ENCODE results near the gene ZNF689. TPM values are rescaled to one million over a fixed set of nuclear protein-coding genes. Genes with fewer than 3 reads are reported as not detected.

The ZNF689 gene
- 11.0 TPM for total RNA-seq

GRCh38 chr16:30609926-30610839 is at the start of gene ZNF689:
TSS of gene ZNF689 (minus strand) at chr16:30610389. CDS start at chr16:30610041, 348 bp downstream.

GRCh38 chr16:30657866-30658730 is 47.9 kb upstream of the ZNF689 start, which contains the start of gene FBRS:
TSS of gene FBRS (plus strand) at chr16:30658431. CDS start at chr16:30659519, 1,088 bp downstream.

DNA sequence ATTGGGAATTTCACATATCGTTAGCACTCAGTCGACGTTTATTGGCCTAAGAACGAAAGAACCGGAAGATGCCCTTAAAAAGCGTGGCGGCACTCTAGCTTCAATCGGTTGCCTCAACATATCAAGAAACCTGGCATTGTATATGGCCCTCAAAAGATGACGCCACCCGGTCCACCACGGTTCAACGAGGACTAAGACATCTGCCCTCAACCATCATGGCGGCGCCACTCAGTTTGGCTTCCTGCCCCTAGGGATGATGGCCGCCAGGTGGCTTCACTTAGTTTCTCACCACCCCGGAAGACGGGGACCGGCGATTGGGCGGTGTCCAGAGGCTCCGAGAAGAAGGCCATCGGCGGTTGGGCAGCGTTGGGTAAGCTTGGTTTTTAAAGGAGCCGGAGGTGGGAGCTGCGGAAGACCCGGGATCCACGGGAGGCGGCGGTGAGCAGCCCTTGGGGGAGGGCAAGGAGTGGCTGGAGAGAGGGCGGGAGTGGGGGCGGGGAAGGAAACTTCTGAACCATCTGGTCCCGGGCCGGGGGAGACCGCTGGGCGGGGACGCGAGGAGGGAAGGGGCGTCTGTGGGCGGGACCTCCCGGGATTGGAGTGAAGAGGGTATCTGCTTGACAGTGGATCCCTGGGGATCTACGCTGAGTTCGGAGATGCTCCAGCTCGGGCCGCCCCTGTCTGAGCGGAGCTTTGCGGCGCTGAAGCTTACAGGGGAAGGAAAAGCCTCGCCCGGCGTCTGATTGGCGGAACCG is 40.4 kb upstream of the ZNF689 start, which contains the start of gene PRR14:
TSS of gene PRR14 (plus strand) at position 592 of the 755 bp plus-strand sequence. CDS start 686 bp downstream, outside the sequence.

GRCh38 chr16:30585400-30586191 is 24.6 kb downstream of the ZNF689 start, which contains the start of gene ZNF785:
TSS of gene ZNF785 (minus strand) at chr16:30585697. CDS start at chr16:30585611, 86 bp downstream.

GRCh38 chr16:30571445-30572322 is 38.5 kb downstream of the ZNF689 start, which contains the start of gene ZNF688:
TSS of gene ZNF688 (minus strand) at chr16:30571714. CDS start at chr16:30571629, 85 bp downstream.

DNA sequence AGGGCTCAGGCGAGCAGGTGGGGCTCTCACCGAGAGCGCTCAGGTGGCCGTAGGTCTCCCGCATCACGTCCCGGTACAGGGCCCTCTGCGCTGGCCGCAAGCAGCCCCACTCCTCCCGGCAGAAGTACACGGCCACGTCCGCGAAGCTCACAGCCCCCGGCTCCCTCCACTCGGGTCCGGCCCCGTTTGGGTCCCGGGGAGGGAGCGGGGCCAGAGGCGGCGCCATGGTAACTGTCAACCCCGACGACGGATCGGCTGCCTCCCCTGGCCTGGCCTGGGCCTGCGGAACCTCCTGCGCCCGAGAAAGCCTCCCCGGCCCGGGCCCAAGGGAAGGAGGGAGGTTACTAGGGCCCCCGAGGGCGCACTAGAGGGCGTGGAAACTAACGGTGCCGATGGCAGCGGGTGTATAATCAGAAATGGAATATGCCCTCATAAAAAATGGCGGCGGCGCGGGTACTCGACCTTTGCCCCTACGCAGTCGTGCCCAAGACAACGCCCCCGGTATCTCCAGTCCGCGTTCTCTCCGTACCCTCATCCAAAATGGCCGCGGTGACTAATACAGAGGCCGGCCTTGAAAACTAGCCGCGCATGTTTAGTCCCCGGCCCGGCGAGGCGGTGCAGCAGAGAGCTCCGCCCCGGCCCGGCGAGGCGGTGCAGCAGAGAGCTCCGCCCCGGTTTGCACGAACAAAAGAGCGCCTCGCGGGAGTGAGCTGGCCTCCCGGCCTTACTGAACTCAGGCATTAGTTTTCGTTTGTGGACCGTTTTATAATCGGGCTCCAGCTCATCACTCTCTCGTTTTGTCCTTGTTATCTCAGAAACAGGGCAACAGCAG is 52.0 kb downstream of the ZNF689 start, which contains the start of gene ZNF764:
TSS of gene ZNF764 (minus strand) at position 418 of the 832 bp plus-strand sequence. CDS start at position 226, 192 bp downstream.

Small RNA genes lying within 50 kb of the gene (small RNA-seq; reads per million reads assigned to genes)
- not detected for gene AC093249.1 (ENCODE audit: low replicate concordance)
- gene AC093249.4 (ENCODE audit: low replicate concordance), result not detected

Other genes with a start within 250 kb of the ZNF689 start
- 33.2 TPM for gene TBC1D10B, start 239.9 kb downstream of the ZNF689 start, total RNA-seq
- not detected for gene MYL11, start 235.6 kb downstream of the ZNF689 start, total RNA-seq
- 0.94 TPM for gene SEPTIN1, start 227.8 kb downstream of the ZNF689 start, total RNA-seq
- gene ZNF48, start 215.0 kb downstream of the ZNF689 start, total RNA-seq, result 31.0 TPM
- 11.6 TPM for gene ZNF771, start 202.8 kb downstream of the ZNF689 start, total RNA-seq
- 16.3 TPM for gene DCTPP1, start 180.4 kb downstream of the ZNF689 start, total RNA-seq
- 8.1 TPM for gene SEPHS2, start 164.5 kb downstream of the ZNF689 start, total RNA-seq
- 1.3 TPM for gene ITGAL, start 137.6 kb downstream of the ZNF689 start, total RNA-seq
- 20.0 TPM for gene ZNF768, start 83.8 kb downstream of the ZNF689 start, total RNA-seq
- gene ZNF747, start 75.5 kb downstream of the ZNF689 start, total RNA-seq, result 13.5 TPM
- gene ZNF764, start 52.0 kb downstream of the ZNF689 start, total RNA-seq, result 13.8 TPM
- 11.3 TPM for gene ZNF688, start 38.7 kb downstream of the ZNF689 start, total RNA-seq
- 33.2 TPM for gene ZNF785, start 24.7 kb downstream of the ZNF689 start, total RNA-seq
- 16.3 TPM for gene PRR14, start 40.6 kb upstream of the ZNF689 start, total RNA-seq
- 26.0 TPM for gene FBRS, start 48.0 kb upstream of the ZNF689 start, total RNA-seq
- gene SRCAP, start 88.8 kb upstream of the ZNF689 start, total RNA-seq, result 47.3 TPM
- gene PHKG2, start 138.0 kb upstream of the ZNF689 start, total RNA-seq, result 12.8 TPM
- 5.3 TPM for gene CFAP119, start 151.7 kb upstream of the ZNF689 start, total RNA-seq
- 124 TPM for gene RNF40, start 151.9 kb upstream of the ZNF689 start, total RNA-seq
- gene ZNF629, start 176.8 kb upstream of the ZNF689 start, total RNA-seq, result 18.8 TPM

Measured in parietal lobe (tissue), 2 donors.